H54 (cell line): Measurements from ENCODE around the gene SIRT7.

Source experiments
- DNase-seq: peaks from one replicate; pipeline ENCODE4 v3.0.0; 2011; ENCODE audit warnings: low spot score, mixed read lengths; ENCODE audit not compliant: insufficient read length
- FAIRE-seq: peaks from 3 replicates; lab custom pipeline; 2011; peaks lifted over from hg19 to GRCh38; lab: Jason Lieb, UNC
- POLR2A ChIP-seq: IDR thresholded peaks from 2 replicates; pipeline ENCODE4 v1.6.1; 2011; ENCODE audit warnings: low read depth, mild to moderate bottlenecking, low read length

SIRT7 gene

GRCh38 chr17:81914103-81914850 is 3.7 kb downstream of the SIRT7 start:
- TF ChIP-seq POLR2A, result no peak
- no peak for DNase-seq
- no peak for FAIRE-seq

DNA sequence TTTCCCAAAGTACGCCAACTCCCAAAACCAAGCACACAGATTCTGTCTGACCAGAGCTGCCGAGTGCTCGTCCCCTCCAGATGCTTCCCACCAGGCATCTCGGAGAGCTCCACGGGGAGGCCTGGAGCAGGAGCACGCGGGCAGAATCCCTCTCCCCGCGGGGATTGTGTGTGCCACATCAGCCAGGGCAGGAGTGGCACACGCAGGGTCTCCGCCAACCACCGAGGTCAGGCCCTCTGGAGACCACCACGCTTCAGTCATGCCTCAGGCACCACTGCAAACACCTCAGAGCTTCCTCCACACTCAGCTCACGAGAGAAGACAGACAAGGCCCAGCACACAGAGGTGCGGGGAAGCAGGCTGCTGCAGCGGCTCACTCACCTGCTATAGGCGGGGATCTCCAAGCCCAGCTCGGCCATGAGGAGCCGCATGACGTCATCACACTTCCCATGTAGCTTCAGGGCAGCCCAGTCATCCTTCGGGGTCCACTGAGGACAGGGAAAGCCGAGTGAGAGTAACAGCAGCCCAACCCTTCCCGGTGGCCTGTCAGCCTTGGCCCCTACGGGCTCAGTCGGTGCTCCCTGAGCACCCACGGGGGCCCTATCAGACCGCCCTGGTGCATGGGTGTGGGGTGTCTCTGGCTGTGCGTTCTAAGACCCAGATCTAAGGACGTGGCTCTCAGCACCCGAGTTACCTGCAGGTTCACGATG is 4.4 kb downstream of the SIRT7 start:
- no peak for TF ChIP-seq POLR2A
- no peak for DNase-seq
- FAIRE-seq, result no peak

DNA sequence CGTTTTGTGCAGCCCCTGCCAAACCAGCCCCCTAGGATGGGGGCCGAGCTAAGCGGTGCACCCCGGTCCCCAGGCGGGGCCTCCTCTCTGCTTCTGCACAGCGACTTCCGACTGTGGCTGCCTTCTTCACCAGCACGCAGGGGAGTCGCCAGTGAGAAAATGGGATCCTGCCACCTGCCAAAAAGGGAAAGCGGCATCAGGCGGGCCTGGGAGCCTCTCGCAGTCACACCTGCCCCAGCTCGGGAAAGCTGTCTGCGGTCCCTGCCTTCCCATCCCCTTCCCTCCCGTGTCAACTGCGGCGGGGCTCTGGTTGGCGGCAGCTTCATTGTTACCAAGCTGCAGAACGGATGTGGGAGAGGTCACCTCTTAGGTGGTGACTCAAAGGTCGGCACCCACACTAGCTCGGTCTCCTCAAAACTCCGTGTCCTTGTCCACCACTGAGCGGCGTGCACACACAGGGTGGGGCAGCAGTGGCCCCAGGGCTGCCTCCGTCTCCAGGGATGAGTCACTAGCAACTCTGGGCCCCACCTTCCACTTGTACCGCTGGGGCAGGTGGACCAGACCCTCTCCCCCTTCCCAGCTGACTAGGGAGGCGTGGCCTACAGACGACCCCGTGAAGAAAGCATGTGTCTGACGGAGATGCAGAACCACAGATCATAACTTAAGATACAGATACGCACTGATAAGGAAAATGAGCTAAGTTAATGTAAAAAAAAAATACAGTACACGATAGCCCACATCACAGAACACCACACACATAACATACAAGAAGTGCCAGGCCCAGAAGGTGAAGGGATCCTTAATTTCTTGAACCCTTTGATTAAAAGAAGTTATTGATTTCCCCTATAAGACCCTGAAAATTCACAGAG is 5.3 kb downstream of the SIRT7 start:
- FAIRE-seq (no peak), DNase-seq (peak; percentile 95)
- no peak for TF ChIP-seq POLR2A

- no peak for DNase-seq
- no peak for TF ChIP-seq POLR2A
- no peak for FAIRE-seq
Observed at GRCh38 chr17:81911969-81912368, 6.0 kb downstream of the SIRT7 start.

GRCh38 chr17:81911277-81911961 is 6.6 kb downstream of the SIRT7 start, which contains the start of gene PCYT2:
TSS of gene PCYT2 (minus strand) at chr17:81911399. CDS start at chr17:81911355, 44 bp downstream.
- TF ChIP-seq POLR2A, result peak; percentile 73; the same call in 1 of the 2 replicates
- peak; percentile 94 for DNase-seq
- FAIRE-seq, result no peak

DNA sequence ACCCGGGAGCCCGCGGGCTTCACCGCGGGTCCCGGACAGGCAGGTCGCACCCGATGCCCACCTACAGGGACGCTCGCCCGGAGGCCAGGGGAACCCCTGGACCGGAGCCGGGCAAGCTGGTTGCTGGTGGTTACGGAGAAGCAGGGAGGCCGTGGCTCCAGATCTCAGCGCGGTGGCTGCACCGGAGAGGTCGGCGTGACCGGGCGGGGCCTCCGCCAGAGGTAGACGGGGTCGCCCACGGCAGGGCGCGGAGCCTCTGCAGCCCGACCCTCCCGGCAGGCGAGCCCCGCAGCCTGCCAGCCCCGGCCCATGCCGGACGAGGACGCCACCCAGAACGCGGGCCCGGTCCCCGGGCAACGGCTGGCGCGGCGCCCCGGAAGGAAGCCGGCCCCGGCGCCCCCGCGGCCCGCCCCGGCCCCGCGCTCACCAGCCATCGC is 7.1 kb downstream of the SIRT7 start:
- FAIRE-seq, result no peak
- DNase-seq, result peak; percentile 51
- no peak for TF ChIP-seq POLR2A

DNA sequence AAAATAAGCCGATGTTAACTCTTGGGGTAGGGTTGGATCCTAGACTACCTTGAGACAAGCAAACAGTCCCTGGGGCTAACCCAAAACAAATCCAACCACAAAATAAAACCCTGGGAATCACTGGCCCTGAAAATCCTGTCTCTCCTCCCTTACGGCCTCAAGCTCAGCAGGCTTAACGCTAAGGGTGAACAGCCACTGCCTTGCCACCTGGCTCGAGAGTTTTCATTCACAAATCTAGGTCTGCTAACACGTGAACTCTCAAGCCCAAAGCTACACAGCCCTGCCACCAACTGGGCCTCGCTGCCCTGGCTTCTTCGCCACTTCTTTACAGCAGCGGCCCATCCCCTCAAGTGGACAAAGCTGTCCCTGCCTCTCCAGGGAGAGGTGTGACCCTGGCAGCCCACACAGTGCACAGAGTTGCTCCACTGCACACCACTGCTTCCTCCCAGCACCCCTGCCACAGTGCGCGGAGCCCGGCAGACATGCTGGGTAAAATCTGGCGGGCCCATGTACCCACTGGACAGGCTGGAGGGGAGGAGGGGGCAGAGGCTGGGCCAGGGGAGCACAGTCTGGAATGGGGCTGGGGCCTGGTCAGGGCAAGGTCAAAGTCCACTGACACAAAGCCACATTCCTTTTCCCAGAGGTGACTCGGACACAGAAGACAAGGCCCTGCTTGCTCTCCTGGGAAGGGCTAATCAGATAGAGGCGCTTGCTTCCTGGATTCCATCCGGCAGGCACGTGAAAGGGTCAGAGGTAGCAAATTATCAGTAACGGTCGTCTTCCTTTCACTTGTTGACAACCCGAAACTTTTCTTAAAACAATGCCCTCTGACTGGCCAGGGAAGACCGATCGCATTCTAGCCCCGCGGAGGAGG is 7.8 kb downstream of the SIRT7 start:
- TF ChIP-seq POLR2A, result no peak
- no peak for FAIRE-seq
- peak; percentile 54 for DNase-seq

GRCh38 chr17:81909231-81909630 is 8.7 kb downstream of the SIRT7 start:
- no peak for TF ChIP-seq POLR2A
- no peak for FAIRE-seq
- DNase-seq, result no peak

DNA sequence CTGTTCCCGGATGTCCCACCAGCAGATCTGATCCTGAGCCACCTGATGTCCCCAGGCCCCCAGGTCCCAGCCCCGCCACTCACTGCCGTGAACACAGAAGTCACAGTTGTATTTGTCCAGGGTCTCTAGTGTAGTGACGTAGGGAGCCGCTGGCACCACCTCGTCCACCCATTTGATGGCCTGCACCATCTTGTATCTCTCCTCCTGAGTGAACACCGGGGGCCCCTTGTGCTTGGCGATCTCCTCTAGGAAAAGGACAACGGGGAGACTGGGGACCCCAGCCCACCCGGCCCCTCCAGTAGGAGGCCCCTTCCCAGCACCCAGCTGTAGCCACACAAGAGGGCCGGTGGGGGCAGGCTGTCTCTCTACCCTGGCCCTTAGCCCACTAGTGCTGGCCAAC is 9.2 kb downstream of the SIRT7 start:
- FAIRE-seq (no peak), DNase-seq (no peak)
- no peak for TF ChIP-seq POLR2A

GRCh38 chr17:81907219-81908145 is 10.5 kb downstream of the SIRT7 start:
- no peak for DNase-seq
- TF ChIP-seq POLR2A, result 0 out of 2 replicates have a peak, but pooled peaks have one; percentile 9
- FAIRE-seq, result no peak

- no peak for DNase-seq
- TF ChIP-seq POLR2A, result no peak
- FAIRE-seq, result no peak
Observed at GRCh38 chr17:81906476-81907218, 11.3 kb downstream of the SIRT7 start.
